Breast epithelium (tissue), 3 donors: ENCODE results near the gene GIPR.

ENCODE experiments used
- POLR2A ChIP-seq: fragments of 450-650 bp; IDR thresholded peaks from one replicate; pipeline ENCODE4 v1.6.1; 2016; ENCODE audit warnings: antibody characterized with exemption, mild to moderate bottlenecking, moderate library complexity
- POLR2AphosphoS5 ChIP-seq, 3 donors: sonication (generic); formaldehyde crosslinking; IDR thresholded peaks; one replicate each; pipeline ENCODE4 v1.6.1; 2017; ENCODE audit warnings: antibody characterized with exemption in 3 of 3
- TF ChIP-seq, protein P1 (sequence below), 3 donors: fragments of 450-650 bp; IDR thresholded peaks; one replicate each; pipeline ENCODE4 v1.5.1; 2016 to 2017; ENCODE audit warnings: antibody characterized with exemption in 3 of 3, mild to moderate bottlenecking in 3 of 3, moderate library complexity in 3 of 3

DNA sequence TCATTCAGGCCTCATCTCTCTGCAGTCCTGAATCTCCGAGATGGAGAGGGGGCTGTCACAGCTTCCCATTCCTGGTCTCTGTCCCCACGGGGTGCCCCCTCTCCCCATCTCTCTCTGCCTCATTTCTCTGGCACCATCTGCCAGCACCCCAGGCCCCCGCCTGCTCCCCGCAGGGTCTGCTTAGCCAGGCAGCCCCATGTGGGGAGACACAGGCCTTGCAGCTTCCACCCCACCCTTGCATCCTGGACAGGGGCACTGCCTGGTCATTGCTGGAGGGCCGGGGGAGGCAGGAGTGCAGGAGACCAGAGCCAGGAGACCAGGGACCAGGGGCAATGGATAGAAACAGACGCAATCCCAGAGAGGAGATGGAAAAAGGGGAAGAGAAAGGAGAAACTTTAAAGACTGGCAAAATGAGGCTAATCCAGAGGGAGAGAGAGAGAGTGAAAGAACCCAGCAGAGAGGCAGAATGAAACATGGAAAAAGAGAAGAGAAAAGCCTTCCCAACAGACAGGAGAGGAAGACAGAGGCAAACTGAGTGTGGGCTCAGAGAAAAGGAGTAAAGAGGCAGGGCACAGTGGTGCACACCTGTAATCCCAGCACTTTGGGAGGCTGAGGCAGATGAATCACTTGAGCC is 8.8 kb upstream of the GIPR start:
- TF ChIP-seq POLR2AphosphoS5 (IDR thresholded peaks at IDR 0.05) (no peak), POLR2A (no peak)
- TF ChIP-seq, protein P1, sequence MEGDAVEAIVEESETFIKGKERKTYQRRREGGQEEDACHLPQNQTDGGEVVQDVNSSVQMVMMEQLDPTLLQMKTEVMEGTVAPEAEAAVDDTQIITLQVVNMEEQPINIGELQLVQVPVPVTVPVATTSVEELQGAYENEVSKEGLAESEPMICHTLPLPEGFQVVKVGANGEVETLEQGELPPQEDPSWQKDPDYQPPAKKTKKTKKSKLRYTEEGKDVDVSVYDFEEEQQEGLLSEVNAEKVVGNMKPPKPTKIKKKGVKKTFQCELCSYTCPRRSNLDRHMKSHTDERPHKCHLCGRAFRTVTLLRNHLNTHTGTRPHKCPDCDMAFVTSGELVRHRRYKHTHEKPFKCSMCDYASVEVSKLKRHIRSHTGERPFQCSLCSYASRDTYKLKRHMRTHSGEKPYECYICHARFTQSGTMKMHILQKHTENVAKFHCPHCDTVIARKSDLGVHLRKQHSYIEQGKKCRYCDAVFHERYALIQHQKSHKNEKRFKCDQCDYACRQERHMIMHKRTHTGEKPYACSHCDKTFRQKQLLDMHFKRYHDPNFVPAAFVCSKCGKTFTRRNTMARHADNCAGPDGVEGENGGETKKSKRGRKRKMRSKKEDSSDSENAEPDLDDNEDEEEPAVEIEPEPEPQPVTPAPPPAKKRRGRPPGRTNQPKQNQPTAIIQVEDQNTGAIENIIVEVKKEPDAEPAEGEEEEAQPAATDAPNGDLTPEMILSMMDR (IDR thresholded peaks at IDR 0.05) = no peak
